Frontal cortex (tissue), 4 donors: ENCODE measurements around the gene KCNC3. TPM values are rescaled to one million over a fixed set of nuclear protein-coding genes. Genes with fewer than 3 reads are reported as not detected.
"Not testable (repeated sequence)": the region's sequence is repeated elsewhere in the genome, so short reads cannot be mapped to it uniquely, and the experiment has no call there.

Experiments
- DNase-seq, 2 donors: peaks; one replicate each; pipeline ENCODE4 v3.0.0; 2012; ENCODE audit warnings: low spot score in 2 of 2
- FAIRE-seq: peaks from 2 replicates; lab custom pipeline; 2012; peaks lifted over from hg19 to GRCh38; lab: Jason Lieb, UNC
- total RNA-seq: library from RNA; depleted of rRNA; stranded (reverse); fragments of >200 nt; gene quantifications from one replicate; pipeline ENCODE4 v1.2.3, GENCODE V29; 2014
- donor health status: control.
- donor health status: control.
- donor health status: control.

KCNC3 gene
- total RNA-seq, 1 donor from 2014 or later, result 1.2 TPM

- DNase-seq (peak; percentile 87 to 88), FAIRE-seq (no peak)
Measured at GRCh38 chr19:50330365-50331078, 1.3 kb upstream of the KCNC3 start.

DNA sequence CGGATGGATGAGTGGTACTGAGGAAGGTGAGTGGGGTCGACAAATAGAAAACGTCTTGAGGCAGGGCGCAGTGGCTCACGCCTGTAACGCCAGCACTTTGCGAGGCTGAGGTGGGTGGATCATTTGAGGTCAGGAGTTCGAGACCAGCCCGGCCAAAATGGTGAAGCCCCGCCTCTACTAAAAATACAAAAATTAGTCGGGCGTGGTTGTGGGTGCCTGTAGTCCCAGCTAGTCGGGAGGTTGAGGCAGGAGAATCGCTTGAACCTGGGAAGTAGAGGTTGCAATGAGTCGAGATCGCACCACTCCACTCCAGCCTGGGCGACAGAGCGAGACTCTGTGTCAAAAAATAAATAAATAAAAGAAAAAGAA lies 733 bp upstream of the KCNC3 start:
- DNase-seq, FAIRE-seq: not testable (repeated sequence)

GRCh38 chr19:50328873-50329145 lies 368 bp downstream of the KCNC3 start:
- no peak for DNase-seq
- no peak for FAIRE-seq

- DNase-seq, result no peak
- FAIRE-seq, result no peak
Measured at GRCh38 chr19:50328224-50328872, 829 bp downstream of the KCNC3 start.

GRCh38 chr19:50327461-50328223 lies 1.5 kb downstream of the KCNC3 start:
- no peak for FAIRE-seq
- no peak for DNase-seq

DNA sequence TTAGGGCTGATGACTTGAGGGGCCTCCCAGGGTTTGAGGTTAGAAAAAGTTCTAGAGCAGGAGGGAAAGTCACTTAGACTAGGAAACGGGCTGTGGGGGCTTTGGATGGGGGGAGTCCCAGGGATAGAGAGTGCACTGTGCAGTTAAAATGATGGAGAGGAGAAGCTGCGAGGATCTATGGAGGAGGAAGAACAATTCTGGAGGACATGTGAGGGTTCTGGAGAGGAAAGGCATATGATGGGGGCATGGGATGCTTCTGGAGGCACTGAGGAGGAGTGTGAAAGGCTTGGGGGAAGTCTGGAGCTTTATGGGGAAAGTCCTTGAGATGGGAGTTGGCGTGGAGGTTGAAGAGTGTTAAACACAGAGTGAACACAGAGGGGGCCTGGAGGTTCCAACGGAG lies 2.2 kb downstream of the KCNC3 start:
- DNase-seq (no peak), FAIRE-seq (no peak)

GRCh38 chr19:50326101-50326664 lies 3.0 kb downstream of the KCNC3 start:
- FAIRE-seq (no peak), DNase-seq (no peak)

- DNase-seq (peak; percentile 97 to 98), FAIRE-seq (no peak)
Measured at GRCh38 chr19:50325310-50326100, 3.7 kb downstream of the KCNC3 start.

DNA sequence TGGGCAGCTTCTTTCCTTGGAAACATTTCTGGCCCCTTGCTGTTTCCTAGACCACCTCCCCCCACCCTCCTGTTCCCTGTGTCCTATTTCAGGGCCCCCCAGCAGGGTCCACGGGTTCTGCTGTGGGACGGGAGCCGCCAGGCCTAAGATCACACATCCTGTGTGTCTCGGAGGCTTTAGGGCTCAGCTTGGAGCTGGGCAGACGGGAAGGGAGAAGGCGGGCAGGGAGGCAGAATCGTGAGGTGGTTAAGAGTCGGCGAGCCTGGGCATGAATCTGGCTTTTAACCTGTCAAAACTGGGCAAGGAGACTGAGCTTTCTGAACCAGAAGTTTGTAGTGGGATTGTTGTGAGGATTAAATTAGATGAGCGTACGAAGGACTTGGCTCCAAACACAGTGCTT lies 4.8 kb downstream of the KCNC3 start:
- no peak for FAIRE-seq

GRCh38 chr19:50323782-50324133 lies 5.4 kb downstream of the KCNC3 start:
- no peak for FAIRE-seq

More for the DNA sequence above, 4.8 kb downstream of the KCNC3 start:
- no peak for DNase-seq

DNA sequence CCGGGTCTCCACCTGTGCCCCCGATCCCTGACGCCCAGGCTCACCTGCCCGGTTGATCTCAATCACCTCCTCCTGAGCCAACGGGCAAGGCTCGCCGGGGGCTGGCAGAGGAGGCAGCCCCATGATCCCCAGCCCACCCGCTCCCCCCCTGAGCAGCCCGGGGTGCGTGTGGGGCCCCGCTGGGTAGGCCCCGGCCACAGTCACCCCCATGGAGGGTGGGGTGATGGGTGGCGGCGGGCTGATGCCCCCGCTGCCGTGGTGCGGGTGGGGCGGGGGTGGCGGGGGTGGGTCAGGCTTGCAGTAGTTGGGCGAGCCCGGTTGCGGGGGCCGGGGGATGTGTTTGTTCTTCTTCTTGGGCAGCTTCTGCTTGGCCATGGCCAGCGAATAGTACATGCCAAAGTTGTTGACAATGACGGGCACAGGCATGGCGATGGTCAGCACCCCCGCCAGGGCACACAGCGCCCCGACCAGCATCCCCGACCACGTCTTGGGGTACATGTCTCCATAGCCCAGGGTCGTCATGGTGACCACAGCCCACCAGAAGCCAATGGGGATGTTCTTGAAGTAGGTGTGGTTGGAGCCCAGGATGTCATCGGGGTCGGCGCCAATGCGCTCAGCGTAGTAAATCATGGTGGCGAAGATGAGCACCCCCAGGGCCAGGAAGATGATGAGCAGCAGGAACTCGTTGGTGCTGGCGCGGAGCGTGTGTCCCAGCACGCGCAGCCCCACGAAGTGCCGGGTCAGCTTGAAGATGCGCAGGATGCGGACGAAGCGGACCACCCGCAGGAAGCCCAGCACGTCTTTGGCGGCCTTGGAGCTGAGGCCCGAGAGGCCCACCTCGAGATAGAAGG lies 6.0 kb downstream of the KCNC3 start:
- FAIRE-seq, result no peak
- no peak for DNase-seq

More at GRCh38 chr19:50323782-50324133, 5.4 kb downstream of the KCNC3 start:
- no peak for DNase-seq

DNA sequence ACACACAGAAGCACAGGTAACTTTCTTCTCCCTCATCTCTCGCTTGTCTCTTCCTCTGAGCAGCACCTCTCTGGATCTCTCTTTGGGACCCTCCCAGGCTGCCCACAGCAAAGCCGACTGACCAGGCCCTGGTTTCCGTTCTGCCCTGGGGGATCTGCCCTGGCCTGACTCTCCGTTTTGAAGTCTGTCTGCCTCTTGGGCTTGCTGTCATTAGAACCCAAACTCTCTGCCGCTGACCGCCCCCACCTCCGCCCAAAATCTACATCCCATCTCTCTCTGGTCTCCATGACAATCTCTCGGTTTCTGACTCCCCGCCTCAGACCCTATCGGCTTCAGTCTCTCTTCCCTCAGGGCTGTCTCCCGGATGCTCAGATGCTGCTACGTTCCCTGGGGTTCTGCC lies 6.9 kb downstream of the KCNC3 start:
- DNase-seq (no peak), FAIRE-seq (no peak)

DNA sequence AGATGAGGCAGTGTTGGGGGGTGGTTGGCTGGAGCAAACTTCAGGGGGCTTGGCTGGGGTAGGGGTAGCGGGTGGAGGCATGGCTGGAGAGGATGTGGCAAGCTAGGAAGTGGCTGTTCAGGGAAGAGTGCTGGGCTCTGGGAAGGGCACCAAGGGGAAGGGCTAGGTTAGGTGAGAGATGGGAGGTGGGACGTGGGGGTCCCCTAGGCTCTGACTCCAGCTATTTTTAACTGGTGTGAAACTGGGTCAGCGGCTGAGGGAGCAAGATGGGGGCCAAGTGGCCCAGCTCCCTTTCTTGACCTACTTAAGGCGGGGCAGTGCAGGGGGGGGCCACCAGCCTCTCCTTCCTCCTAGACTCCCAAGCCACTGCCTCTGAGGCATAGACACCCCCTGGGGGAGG lies 7.3 kb downstream of the KCNC3 start:
- DNase-seq (no peak), FAIRE-seq (no peak)

GRCh38 chr19:50320596-50320995 lies 8.6 kb downstream of the KCNC3 start:
- no peak for DNase-seq
- no peak for FAIRE-seq

DNA sequence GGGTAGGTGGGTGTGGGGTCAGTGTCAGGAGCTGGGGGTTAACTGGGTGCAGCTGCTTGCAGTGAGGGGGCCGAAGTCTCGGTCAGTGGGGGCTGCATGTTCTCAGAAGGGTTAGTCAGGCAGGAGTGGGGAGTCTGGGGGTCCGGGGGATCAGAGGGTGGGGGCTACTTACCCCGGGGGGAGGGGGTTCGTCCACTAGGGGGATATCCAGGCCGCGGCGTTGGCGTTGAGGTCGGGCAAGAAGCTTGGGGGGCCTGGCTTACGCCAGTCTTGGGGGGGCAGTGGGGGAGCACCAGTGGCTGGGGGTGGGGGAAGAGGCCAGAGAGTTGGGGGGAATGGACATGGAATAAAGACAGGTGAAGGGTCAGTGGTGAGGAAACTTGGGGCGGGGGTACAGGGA lies 9.1 kb downstream of the KCNC3 start:
- no peak for DNase-seq
- no peak for FAIRE-seq

DNA sequence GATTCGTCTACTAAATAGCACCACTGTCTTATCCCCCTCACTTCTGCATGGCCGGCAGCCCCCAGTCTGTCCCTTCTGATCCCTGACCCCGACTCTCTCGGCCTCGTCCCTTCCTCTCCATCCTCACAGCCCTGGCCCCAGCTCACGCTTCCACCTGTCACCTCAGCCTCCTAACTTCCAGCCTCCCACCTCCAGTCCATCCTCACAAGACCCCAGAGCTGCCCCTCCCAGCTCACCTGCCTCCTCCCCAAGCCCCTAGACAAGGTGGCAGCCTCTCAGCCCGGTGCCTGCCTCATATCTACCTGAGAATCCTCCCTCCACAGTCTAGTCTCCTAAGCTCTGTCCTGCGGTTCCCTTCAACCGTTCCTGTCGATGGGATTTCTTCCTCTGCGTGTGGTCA lies 10.0 kb downstream of the KCNC3 start:
- FAIRE-seq, result no peak
- DNase-seq, result no peak

- FAIRE-seq (no peak), DNase-seq (no peak)
Measured at GRCh38 chr19:50318438-50318837, 10.7 kb downstream of the KCNC3 start.

- FAIRE-seq (no peak), DNase-seq (no peak)
Measured at GRCh38 chr19:50317115-50317514, 12.1 kb downstream of the KCNC3 start.

DNA sequence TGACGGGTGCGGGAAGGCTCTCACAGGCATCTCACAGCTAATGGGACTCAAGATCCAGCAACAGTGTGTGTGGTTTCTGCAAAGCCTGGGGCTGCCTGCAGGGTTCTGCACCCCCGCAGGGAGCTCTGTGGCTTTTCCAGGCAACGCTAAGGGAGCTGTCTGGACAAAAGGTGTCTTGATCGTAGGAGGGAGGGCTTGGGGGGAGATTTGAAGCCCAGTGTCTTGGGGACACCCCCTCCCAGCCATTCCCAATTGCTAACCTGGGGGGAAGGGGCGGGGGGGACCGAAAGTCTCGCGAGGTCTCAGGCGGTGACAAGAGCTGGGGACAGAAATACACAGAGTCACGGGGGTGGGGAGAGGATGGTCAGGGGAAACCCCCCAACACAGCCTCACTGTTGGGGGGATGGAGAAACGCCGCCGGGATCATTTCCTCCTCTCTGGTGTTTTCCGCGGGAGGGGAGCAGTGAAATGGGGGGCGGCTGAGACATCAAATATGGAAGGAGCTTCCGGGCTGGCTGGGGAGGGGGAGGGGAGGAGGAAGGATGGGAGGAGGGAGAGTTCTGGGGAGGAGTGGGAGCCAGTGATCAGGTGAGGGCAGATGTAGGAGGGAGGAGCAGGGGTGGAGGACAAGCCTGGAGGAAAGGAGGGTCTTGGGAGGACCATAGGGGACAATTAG lies 13.3 kb downstream of the KCNC3 start:
- DNase-seq (no peak), FAIRE-seq (no peak)
